ENCODE measurements around the gene SLC5A9.

The SLC5A9 gene

GRCh38 chr1:48294656-48295055 is 72.1 kb downstream of the SLC5A9 start:
- Histone ChIP-seq H3K9me3 (ENCODE audit: control insufficient read depth, low read length) (no peaks in the 10 kb centered on the region), H3K4me1 (ENCODE audit: control insufficient read depth, insufficient read depth, low read length) (no peaks in the 10 kb centered on the region), H3K36me3 (ENCODE audit: control insufficient read depth, insufficient read depth, low read length) (no peaks in the 10 kb centered on the region), H3K4me3 (ENCODE audit: insufficient read depth, low read depth, low read length) (no peak overlapping the region), H3K27ac (ENCODE audit: insufficient read depth, low read depth, low read length, poor library complexity, severe bottlenecking) (no peak overlapping the region), H3K27me3 (ENCODE audit: control insufficient read depth, insufficient read depth, low read length, poor library complexity, severe bottlenecking) (no peaks in the 10 kb centered on the region)
- 50% methylated on average over 1 of the region's 1 CpG; no CpG with 5 or more reads in 1 of the 2 experiments for WGBS, 2 experiments

Measured in ectodermal cell (in vitro differentiated cells).